GM12874 (cell line): ENCODE results near the gene ABHD4.

Experiments used
- TF ChIP-seq, protein P1 (sequence below): IDR thresholded peaks from 2 replicates; pipeline ENCODE4 v1.5.1; 2011; ENCODE audit warnings: low read depth, mild to moderate bottlenecking, control low read depth, low read length, moderate library complexity; ENCODE audit not compliant: insufficient read depth

ABHD4 gene

GRCh38 chr14:22566845-22567244 lies 31.3 kb upstream of the ABHD4 start:
- TF ChIP-seq, protein P1, sequence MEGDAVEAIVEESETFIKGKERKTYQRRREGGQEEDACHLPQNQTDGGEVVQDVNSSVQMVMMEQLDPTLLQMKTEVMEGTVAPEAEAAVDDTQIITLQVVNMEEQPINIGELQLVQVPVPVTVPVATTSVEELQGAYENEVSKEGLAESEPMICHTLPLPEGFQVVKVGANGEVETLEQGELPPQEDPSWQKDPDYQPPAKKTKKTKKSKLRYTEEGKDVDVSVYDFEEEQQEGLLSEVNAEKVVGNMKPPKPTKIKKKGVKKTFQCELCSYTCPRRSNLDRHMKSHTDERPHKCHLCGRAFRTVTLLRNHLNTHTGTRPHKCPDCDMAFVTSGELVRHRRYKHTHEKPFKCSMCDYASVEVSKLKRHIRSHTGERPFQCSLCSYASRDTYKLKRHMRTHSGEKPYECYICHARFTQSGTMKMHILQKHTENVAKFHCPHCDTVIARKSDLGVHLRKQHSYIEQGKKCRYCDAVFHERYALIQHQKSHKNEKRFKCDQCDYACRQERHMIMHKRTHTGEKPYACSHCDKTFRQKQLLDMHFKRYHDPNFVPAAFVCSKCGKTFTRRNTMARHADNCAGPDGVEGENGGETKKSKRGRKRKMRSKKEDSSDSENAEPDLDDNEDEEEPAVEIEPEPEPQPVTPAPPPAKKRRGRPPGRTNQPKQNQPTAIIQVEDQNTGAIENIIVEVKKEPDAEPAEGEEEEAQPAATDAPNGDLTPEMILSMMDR, result no peak

DNA sequence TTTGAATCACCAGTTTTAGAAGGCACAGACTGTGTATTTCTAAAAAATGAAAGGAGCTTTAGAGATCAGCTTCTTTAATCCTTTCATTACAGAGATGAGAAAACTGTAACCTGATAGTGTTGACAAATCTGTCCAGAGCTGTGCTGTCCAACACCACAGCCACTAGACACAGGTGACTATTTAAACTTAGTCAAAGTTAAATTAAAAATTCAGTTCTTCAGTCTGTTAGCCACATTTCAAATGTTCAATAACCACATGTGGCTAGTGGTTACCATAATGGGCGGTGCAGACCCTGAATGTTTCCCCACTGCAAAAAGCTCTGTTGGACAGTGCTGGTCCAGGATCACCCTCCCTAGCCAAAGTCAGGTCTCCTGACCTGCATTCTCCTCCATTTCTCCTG lies 30.7 kb upstream of the ABHD4 start:
- TF ChIP-seq, protein P1, result no peak

DNA sequence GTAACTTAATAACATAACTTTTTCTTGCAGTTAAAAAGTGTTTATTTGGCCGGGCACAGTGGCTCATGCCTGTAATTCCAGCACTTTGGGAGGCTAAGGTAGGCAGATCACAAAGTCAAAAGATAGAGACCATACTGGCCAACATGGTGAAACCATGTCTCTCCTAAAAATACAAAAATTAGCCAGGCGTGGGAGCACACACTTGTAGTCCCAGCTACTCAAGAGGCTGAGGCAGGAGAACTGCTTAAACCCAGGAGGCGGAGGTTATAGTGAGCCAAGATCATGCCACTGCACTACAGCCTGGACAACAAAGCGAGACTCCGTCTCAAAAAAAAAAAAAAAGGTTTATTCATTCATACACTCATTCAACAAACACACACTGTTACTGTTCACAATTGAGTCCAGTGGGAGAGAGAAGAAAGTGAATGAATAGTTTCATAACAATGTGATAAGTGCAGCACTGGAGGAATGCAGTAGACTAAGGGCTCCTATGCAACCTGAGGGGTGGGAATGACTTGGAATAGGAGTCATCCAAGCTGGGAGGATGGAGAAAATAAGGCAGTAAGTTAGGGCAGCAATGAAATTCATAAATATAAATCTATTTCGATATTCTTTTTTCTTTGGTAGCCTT lies 28.9 kb upstream of the ABHD4 start:
- TF ChIP-seq, protein P1, result no peak

- TF ChIP-seq, protein P1, result no peak
These were observed 28.4 kb upstream of the ABHD4 start for GRCh38 chr14:22569737-22570131.

DNA sequence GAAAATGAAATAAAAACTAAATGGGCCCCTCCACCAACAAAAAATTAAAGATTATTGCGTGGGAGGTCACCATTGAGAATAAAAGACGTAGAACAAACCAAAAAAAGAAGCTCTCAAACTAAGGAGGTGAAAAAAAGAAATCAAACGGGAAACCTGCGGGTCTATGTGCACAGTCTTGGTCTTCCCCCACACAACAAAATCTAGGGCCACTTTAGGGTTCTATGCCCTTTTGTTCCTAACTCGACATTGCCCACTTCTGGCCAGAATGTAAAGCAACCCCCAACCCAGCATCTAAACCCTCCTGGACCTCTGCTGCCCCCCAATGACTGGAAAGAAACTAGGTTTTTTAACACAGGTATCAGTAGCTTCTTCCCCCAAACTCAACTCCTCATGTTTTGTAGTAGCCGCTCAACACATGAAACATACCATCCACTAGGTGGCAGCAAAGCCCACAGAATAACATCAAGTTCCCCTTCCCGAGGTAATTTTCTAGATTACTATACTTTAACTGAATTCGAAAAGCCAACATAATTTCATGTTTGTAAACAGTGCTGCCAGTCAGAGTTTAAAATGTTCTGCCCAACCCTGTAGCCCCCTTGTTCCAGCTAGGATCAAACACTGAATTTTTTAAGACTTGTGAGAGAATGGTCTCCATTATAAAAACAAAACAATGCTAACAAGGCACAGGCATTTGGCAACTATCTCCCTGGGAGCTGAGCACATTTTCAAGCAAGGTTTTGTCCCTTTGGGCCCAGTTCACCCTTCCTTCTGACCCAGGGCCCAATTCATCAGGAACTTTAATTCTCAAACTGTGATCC lies 27.8 kb upstream of the ABHD4 start:
- TF ChIP-seq, protein P1, result peak; percentile 90

DNA sequence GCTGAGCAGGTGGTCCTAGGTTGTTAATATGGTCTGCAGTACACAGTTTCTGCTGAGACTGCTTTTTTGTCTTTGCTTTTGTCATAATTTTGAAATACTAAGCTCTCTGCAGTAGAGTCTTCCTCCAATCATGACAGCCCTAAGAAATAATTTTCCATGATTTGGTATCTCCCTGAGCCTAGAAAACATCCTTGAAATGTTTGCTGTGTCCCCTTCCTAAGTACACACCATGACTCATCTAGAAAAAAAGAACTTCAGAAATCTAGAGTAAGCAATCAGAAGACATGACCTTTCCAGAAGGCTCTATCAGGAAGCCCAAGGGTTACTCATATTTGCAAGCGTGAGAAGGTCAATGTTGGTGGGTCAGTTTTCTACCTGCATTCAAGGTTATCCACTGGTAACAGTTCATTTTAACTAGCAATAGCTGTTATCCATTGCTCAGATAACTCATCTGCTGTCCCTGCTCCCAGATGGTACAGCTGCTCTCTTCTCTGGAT lies 25.5 kb upstream of the ABHD4 start:
- TF ChIP-seq, protein P1, result no peak

DNA sequence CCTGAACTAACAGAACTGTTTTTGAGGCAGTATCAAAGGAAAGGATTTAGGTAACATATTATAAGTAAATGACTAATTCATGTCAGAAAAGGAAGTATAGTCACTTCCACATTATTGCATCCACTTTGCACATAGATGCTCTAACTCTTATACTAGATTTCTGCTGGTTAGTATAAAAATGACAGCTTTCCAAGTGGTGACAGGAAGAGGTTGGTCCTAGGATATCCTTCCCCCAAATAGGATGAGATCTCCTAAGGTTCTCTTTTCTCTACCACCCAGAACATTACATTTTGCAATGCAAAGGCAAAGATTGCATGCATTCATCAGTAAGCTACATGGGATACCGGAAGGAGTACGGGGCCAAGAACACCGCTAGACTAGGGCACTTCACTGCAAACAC lies 24.3 kb upstream of the ABHD4 start:
- TF ChIP-seq, protein P1, result no peak
